ENCODE measurements around the gene MYH7.
"Not testable (repeated sequence)": the region's sequence is repeated elsewhere in the genome, so short reads cannot be mapped to it uniquely, and the experiment has no call there.

Gene MYH7

DNA sequence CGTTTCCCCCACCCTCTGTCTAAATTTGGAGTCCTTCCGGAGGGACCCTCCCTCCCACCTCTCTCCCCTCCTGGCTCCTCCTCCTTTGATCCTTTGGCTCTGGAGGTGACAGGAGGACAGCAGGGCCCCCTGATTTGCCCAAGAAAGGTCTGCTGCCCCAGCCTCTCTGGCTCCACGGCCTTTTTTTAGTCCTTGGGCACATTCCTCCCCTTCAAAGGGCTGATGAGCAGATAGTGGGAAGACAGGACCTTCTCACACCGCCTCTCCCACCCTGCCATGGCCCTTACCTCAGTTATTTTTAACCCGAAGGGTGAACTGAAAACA lies 27.2 kb downstream of the MYH7 start:
- DNase-seq (ENCODE audit: low read depth in 2 of 2, low spot score in 1 of 2): no peak

DNA sequence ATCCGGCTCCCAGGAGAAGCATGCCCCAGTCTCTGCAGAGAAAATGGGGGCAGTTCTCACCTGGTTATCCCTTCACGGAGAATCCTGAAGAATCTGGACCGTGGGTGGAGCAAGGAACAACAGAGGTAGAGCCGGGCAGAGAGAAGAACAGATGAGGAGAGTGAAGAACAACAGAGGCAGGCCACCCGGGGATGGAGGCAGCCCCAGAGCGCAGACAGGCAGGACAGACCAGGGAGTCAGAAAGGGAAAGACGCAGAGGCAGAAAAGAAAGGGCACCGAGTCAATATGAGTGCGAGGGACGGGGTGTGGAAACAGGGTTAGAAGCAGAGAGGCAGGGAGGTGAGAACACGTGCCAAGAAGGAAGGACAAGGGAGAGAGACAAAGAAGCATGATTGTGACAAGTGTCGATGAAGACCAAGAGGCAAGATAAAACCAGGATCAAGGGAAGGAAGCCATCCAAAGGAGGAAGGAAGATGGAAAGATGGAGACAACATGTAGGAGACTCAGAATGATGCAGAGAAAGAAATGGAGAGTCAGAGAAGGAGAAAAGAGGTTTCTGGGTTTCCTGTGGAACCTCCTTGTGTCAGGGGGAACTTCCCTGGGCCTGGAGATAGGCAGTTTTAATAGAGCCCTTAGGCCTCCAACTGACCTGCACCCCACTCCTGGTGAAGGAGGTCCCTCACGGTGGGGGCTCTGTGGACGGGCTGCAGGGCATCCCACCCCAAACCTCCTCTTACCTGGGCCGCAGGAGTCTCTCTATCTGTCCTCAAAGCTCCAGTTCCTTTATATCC lies 27.7 kb downstream of the MYH7 start, which contains the start of gene MYH6:
Gene MYH6 (minus strand): TSS at position 758 of the 791 bp plus-strand sequence. CDS start 1,050 bp downstream, outside the sequence.
- no peak for DNase-seq (ENCODE audit: low read depth in 2 of 2, low spot score in 1 of 2)

GRCh38 chr14:23406725-23407355 lies 28.6 kb downstream of the MYH7 start:
- no peak for DNase-seq (ENCODE audit: low read depth in 2 of 2, low spot score in 1 of 2)

DNA sequence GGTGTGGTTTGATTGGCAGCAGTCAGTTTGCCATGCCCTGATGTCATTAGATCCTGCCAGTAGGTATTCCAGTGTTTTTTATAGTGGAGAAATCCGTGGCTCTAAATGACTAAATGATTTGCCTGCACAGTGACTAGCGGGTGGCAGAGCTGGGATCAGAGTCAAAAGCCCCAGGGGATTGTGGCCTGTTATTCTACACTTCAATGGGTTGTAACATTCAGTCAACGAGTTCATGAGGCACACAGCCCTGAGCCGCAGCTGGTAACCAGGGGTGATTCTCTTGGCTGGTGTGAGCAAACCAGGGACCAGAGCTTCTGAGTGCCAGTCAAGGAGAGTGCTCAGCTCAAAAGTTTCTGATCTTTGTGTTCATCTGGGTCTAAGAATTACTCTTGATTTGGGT lies 29.2 kb downstream of the MYH7 start:
- DNase-seq (ENCODE audit: low read depth in 2 of 2, low spot score in 1 of 2): no peak

GRCh38 chr14:23405516-23406025 lies 29.9 kb downstream of the MYH7 start:
- DNase-seq (ENCODE audit: low read depth in 2 of 2, low spot score in 1 of 2): no peak

DNA sequence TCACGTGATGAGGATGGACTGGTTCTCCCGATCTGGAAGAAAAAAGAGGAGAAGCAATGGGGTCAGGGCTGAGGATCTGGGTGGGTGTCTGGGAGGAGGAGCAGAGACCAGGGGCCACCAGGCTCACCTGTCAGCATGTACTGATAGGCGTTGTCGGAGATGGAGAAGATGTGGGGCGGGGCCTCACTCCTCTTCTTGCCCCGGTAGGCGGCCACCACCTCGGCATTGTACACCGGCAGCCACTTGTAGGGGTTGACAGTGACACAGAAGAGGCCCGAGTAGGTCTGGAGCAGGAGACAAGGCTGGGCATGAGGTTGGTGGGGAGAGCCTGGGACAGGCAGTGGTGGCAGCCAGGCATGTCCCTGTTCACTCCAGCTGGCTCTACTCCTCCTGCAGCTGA lies 30.4 kb downstream of the MYH7 start:
- no peak for DNase-seq (ENCODE audit: low read depth in 2 of 2, low spot score in 1 of 2)

DNA sequence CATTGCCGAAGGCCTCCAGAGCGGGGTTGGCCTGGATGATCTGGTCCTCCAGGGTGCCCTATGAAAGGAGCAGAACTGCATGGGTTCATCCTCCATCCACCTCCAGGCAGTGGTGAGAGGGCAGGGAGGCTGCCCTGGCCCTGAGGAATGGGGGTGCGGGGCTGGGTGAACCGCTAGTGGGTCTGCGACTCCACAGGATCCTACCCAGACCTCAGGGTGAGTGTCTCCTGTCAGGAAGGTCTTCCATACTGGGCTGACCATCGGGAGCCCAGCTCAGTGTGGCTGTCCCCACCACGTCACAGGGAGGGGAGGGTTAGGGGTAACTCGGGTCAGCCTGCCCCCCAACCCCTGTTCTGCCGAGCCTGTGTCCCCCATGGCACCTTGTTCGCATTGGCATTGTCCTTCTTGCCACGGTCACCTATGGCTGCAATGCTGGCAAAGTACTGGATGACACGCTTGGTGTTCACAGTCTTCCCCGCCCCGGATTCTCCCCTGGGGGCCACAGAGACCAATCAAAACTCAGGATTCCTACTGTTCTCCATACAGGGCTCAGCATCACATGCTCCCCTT lies 31.0 kb downstream of the MYH7 start:
- DNase-seq (ENCODE audit: low read depth in 2 of 2, low spot score in 1 of 2): no peak

GRCh38 chr14:23403908-23404307 lies 31.6 kb downstream of the MYH7 start:
- DNase-seq (ENCODE audit: low read depth in 2 of 2, low spot score in 1 of 2): no peak

- DNase-seq (ENCODE audit: low read depth in 2 of 2, low spot score in 1 of 2): no peak
These were observed 32.4 kb downstream of the MYH7 start for GRCh38 chr14:23403139-23403438.

GRCh38 chr14:23402296-23403138 lies 32.9 kb downstream of the MYH7 start:
- DNase-seq (ENCODE audit: low read depth in 2 of 2, low spot score in 1 of 2): no peak

- DNase-seq (ENCODE audit: low read depth in 2 of 2, low spot score in 1 of 2): no peak
These were observed 34.2 kb downstream of the MYH7 start for GRCh38 chr14:23401291-23401690.

DNA sequence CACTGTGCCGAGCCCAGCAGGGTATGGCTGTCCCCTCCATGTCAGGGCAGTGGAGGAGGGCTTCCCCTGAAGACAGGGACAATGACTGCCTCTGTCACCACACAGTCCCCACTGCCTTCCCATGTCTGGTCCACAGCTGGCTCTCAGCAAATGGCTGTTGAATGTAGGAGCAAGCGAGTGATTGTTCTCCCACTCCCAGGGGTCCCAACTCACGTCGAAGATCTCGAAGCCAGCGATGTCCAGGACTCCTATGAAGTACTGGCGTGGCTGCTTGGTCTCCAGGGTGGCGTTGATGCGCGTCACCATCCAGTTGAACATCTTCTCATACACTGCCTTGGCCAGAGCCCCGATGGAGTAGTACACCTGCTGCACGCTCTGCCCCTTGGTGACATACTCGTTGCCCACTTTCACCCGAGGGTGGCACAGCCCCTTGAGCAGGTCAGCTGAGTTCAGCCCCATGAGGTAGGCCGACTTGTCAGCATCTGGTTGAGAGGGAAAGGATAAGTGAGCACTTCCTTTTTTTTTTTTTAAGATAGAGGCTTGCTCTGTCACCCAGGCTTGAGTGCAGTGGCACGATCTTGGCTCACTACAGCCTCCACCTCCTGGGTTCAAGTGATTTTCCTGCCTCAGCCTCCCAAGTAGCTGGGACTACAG lies 34.8 kb downstream of the MYH7 start:
- not testable (repeated sequence) for DNase-seq (ENCODE audit: low read depth in 2 of 2, low spot score in 1 of 2)

- DNase-seq (ENCODE audit: low read depth in 2 of 2, low spot score in 1 of 2): no peak
These were observed 35.9 kb downstream of the MYH7 start for GRCh38 chr14:23399591-23399990.

DNA sequence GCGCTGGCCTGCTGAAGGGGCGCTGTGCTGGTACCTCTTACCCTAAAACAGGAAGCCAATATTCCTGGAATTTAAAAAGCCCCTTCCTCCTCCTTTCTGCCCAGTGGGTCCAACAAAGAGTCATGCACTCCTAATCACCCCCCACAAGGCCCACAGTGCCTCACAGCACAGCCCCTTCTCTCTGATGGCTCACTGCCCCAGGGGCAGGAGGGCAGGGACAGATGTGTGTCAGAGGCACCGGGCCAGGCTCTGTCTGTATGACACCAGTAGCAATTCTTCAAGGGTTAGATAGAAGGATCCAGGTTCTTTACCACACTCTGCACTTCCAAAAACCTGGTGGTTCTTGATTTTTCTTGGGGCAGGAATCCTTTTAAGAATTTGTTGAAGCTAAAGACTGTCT lies 36.3 kb downstream of the MYH7 start:
- no peak for DNase-seq (ENCODE audit: low read depth in 2 of 2, low spot score in 1 of 2)

GRCh38 chr14:23398348-23398747 lies 37.1 kb downstream of the MYH7 start:
- no peak for DNase-seq (ENCODE audit: low read depth in 2 of 2, low spot score in 1 of 2)

DNA sequence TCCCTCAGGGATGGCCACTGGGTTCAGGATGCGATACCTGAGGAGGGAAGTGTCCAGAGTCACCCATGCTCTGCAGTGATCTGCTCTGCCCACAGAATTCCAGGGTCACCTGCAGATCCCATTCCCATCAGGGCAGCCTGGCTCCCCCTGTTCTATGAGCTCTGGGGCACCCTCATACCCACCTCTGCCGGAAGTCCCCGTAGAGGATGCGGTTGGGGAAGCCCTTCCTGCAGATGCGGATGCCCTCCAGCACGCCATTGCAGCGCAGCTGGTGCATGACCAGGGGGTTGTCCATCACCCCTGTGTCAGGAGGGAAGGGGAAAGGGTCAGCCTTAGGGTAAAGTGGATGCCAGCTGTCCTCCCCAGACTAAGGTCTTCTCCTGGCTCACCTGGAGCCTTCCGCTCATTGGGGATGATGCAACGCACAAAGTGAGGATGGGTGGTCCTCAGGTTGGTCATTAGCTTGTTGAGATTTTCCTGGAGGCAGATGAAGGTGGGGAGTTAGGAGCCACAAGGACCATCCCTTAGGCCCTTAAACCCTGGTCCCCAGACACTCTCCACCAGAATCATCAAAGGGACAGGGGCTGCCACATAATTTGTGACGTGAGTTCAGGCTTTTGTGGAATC lies 38.6 kb downstream of the MYH7 start:
- DNase-seq (ENCODE audit: low read depth in 2 of 2, low spot score in 1 of 2): no peak

DNA sequence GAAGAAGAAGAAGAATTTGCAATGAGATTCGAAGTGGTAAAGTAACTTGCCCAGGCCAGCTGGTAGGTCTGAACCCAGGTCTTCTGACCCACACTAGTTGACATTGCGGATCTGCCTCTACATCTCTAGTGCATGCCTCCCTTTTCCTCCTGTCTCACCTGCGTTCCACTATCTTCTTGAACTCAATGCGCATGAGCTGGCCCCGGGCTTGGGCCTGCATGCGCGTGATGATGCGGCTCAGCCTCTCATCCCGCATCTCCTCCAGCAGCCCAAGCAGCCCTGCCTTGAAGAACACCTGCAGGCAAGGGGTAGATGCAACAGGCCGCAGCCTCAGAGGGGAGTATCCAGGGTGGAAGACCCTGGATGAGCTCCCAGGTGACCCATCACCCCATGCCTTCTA lies 39.3 kb downstream of the MYH7 start:
- no peak for DNase-seq (ENCODE audit: low read depth in 2 of 2, low spot score in 1 of 2)

- no peak for DNase-seq (ENCODE audit: low read depth in 2 of 2, low spot score in 1 of 2)
These were observed 42.8 kb downstream of the MYH7 start for GRCh38 chr14:23392613-23393012.

DNA sequence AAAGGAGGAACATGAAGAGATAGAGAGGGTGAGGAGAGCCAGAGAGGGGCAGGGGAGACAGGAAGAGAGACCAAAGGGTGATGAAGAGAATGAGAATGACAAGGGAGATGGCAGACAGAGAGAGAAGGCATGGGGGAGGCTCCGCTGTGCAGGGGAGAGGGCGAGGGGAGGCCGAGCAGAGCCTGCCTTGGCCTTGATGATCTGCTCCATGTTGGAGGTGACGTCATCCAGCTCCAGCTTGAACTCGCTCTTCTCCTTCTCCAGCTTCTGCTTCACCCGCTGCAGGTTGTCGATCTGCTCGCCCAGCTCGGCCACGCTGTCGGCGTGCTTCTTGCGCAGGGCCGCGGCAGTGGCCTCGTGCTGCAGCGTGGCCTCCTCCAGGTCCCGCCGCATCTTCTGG lies 45.6 kb downstream of the MYH7 start:
- DNase-seq (ENCODE audit: low read depth in 2 of 2, low spot score in 1 of 2): not testable (repeated sequence)

DNA sequence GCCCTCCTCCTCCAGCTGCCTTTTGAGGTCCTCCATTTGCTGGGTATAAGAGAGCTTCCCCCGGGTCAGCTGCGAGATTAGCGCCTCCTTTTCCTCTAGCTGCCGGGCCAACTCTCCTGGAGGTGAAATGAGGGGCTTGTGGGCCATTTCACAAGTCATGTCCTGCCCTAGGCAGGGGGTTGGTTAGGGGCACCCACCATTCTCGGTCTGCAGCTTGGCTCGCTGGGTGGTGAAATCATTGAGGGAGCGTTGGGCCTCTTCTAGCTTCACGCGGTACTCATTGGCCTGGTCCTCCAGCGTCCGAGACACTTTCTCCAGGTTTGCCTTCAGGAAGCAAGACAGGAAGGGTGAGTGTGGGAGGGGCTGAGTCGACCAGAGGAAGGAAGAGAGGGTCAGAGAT lies 46.1 kb downstream of the MYH7 start:
- no peak for DNase-seq (ENCODE audit: low read depth in 2 of 2, low spot score in 1 of 2)

GRCh38 chr14:23388996-23389395 lies 46.5 kb downstream of the MYH7 start:
- DNase-seq (ENCODE audit: low read depth in 2 of 2, low spot score in 1 of 2): no peak

Data from stimulated activated CD8-positive, alpha-beta memory T cell treated with anti-CD3 and anti-CD28 coated beads, Interleukin-4, amount 100 ng/mL, for 1 hour (primary cell).